Tibial nerve (tissue), 4 donors: Measurements from ENCODE around the gene GINS3.

Source experiments
- CTCF ChIP-seq, 5 experiments: fragments of 200-600 bp in 3 of 5; fragments of 450-650 bp in 2 of 5; sonication (generic) in 3 of 5; IDR thresholded peaks; one replicate each; pipeline ENCODE4 v1.5.1; 2016 to 2019; ENCODE audit warnings: antibody characterized with exemption in 5 of 5, mild to moderate bottlenecking in 3 of 5, moderate library complexity in 2 of 5
- EP300 ChIP-seq, 2 donors: sonication (generic); formaldehyde crosslinking; IDR thresholded peaks; one replicate each; pipeline ENCODE4 v1.6.1; 2017; ENCODE audit warnings: antibody characterized with exemption in 2 of 2, mild to moderate bottlenecking in 1 of 2
- POLR2A ChIP-seq, 2 donors: fragments of 450-650 bp; IDR thresholded peaks; one replicate each; pipeline ENCODE4 v1.6.1; 2017; ENCODE audit warnings: antibody characterized with exemption in 2 of 2, mild to moderate bottlenecking in 2 of 2, moderate library complexity in 2 of 2

- TF ChIP-seq CTCF (IDR thresholded peaks at IDR 0.05) (no peak), EP300 (IDR thresholded peaks at IDR 0.05) (no peak), POLR2A (IDR thresholded peaks at IDR 0.05) (no peak)
Measured at GRCh38 chr16:58402796-58403195, 10.5 kb downstream of the GINS3 start.
